GM12875 (cell line): Measurements from ENCODE around the gene NOL8.

Experiments used
- H3K4me3 ChIP-seq: one replicate; pipeline ENCODE4 v1.5.1; 2011; ENCODE audit warnings: low read depth, low read length, control low read depth
- TF ChIP-seq, protein P1 (sequence below): IDR thresholded peaks from 2 replicates; pipeline ENCODE4 v1.5.1; 2011; ENCODE audit warnings: low read depth, mild to moderate bottlenecking, control low read depth, inconsistent platforms, low read length, moderate library complexity, borderline replicate concordance; ENCODE audit not compliant: insufficient read depth

NOL8 gene

DNA sequence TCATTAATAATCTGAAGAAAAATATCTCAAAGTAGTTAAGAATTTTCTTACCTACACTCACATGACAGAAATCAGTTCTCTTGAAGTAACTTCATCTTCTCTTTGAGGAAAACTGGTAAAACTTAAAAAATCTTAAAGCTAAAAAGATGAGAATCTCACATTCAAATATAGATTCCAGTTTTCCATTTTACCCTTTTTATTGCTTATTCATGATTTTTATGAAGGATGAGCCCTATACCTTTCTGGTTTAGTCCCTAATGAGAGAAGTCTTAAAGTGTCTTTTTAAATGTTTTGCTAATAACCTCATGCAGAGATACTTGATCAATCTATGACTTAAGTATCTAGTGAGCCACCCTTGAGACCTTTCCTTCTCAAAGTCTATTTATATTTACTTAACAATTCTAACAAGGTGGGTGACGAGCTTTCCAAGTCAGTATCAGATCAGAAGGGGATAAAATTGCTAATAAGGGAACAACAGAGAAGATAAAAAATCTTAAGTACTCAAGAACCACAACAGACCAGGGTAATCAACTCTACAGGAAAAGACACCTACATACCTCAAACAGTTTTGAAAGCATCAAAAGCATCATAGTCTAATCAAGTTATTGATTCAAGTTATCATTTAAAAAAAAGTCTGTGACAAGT lies 34.2 kb downstream of the NOL8 start:
- TF ChIP-seq, protein P1, sequence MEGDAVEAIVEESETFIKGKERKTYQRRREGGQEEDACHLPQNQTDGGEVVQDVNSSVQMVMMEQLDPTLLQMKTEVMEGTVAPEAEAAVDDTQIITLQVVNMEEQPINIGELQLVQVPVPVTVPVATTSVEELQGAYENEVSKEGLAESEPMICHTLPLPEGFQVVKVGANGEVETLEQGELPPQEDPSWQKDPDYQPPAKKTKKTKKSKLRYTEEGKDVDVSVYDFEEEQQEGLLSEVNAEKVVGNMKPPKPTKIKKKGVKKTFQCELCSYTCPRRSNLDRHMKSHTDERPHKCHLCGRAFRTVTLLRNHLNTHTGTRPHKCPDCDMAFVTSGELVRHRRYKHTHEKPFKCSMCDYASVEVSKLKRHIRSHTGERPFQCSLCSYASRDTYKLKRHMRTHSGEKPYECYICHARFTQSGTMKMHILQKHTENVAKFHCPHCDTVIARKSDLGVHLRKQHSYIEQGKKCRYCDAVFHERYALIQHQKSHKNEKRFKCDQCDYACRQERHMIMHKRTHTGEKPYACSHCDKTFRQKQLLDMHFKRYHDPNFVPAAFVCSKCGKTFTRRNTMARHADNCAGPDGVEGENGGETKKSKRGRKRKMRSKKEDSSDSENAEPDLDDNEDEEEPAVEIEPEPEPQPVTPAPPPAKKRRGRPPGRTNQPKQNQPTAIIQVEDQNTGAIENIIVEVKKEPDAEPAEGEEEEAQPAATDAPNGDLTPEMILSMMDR, result no peak
- H3K4me3 ChIP-seq, result no peak overlapping the region

DNA sequence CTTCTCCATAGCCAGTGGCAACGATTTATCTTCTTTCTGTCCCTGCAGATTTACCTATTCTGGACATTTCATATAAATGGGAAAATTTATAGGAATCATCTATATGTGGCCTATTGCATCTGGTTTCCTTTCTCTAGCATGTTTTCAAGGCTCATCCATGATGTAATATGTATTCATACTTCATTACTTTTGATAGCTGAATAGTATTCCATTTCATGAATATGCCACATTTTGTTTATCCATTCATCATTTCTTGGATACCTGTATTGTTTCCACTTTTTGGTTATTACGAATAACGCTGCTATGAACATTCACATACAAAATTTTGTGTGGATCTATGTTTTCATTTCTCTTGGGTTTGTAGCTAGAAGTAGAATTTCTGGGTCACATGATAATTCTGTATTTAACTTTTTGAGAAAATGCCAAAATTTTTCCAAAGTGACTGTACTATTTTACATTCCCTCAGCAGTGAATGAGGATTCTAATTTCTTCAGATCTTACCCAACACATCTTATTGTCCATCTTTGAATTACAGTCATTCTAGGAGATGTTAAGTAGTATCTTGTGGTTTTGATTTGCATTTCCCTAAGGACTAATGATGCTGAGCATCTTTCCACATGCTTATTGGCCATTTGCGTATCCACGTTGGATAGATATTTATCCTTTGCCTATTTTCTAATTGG lies 35.3 kb downstream of the NOL8 start:
- TF ChIP-seq, protein P1, result no peak

DNA sequence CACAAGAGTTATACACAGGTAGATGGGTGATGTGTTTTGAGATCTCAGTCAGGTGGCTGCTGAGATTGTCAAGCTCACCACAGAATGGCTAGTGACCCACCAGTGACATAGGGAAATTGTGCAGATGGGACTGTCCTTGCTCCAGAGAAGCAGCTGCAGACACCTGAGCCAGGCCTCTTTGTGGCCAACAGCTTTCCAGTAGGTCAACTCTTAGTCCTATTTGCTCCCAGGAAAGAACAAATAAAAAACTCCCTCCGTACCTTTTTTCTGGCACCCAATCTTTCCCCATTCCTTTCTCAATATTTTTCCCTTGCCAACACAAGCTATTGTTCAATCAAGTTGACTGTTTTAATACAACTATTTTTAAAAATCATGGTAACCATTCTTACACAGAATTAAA lies 45.8 kb downstream of the NOL8 start:
- TF ChIP-seq, protein P1, result no peak
- H3K4me3 ChIP-seq, result no peak overlapping the region

More for the DNA sequence above, 35.3 kb downstream of the NOL8 start:
- H3K4me3 ChIP-seq, result no peak overlapping the region

DNA sequence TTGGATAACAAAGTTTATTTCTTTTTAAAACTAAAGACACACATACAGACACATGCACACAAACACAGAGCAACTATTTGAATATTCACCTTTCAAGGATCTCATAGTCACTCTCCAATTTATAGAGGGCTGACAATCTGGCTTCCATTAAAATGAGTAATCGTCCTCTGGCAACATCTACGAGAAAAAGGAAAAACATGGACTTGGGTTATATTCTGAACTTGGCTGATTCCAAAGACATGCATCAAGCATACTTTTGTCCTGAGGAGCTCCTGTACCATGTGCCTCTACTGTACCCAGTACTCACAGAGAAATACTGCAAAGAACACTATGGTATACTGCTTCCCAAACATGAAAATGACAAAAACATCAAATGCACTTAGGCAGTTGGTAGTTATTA lies 47.0 kb downstream of the NOL8 start:
- TF ChIP-seq, protein P1, result no peak
- H3K4me3 ChIP-seq, result no peak overlapping the region

DNA sequence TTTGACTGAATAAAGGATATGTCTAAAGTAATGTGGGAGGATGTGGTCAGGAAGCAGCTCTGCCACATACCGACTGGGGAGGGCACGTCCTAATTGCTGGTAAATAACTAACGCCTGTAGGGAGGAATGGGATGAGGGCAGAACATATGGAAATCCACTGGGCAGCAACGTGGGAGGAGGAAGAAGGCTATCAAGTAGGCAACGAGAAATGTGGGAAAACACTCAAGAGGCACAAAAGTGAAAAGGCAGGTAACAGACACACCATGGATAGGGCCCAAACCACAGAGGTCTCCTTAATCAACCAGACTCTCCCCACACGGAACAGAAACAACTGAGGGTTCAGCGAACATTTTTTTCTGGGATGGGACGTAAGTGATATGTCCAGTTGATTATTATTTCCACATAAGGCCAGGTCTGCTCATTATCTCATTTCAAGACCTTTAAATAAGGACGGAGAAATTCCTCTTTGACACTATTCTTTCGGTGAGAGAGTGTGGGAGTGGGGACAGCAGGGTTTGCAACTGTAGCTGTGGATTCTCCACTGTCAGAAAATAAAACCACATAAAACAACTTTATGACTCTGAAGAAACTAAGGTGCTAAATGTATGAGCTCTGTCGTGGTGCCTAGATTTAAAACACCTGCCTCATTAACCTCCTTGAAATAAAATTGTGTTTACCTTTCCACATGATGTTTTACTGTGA lies 48.7 kb downstream of the NOL8 start:
- TF ChIP-seq, protein P1, result no peak
- H3K4me3 ChIP-seq, result no peak overlapping the region

DNA sequence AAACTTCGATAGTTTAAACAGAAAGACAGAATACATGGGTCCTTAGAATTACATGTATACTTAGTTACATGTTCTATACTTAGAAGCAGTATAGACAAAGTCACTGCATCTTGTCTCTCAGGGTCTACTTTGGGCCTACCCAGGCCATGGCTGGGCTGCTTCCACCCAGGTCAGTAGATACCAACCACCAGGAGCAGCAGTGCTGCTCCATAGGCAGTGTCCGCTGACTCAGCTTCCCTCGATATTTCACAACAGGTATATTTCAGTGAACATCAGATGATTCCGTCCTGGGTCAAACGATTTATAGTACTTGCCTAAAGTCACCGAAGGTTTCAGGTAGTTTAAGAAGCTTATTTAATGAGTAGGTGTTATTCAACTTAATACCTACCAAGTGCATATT lies 49.6 kb downstream of the NOL8 start:
- TF ChIP-seq, protein P1, result no peak
- no peak overlapping the region for H3K4me3 ChIP-seq
